Measurements from ENCODE around the gene ENHO.

- no peak for TF ChIP-seq CTCF (IDR thresholded peaks at IDR 0.05)
- TF ChIP-seq POLR2A (IDR thresholded peaks at IDR 0.05), result no peak
Observed at GRCh38 chr9:34508951-34509350, 13.8 kb downstream of the ENHO start.

Data from adrenal gland (tissue), 5 donors.